MM.1S (cell line): ENCODE data around the gene EIF4E1B.

Experiments used
- EZH2 ChIP-seq: fragments of 300-600 bp; sonication (generic); optimal IDR thresholded peaks from 2 replicates; pipeline ENCODE3; 2017; ENCODE audit warnings: low read depth, mild to moderate bottlenecking, antibody characterized with exemption, low read length, mixed read lengths
- EZH2phosphoT487 ChIP-seq: fragments of 300-600 bp; sonication (generic); IDR thresholded peaks from 2 replicates; pipeline ENCODE4 v1.6.1; 2018; ENCODE audit warnings: antibody characterized with exemption, low read length
- TF ChIP-seq, protein P1 (sequence below): fragments of 300-600 bp; sonication (generic); IDR thresholded peaks from 2 replicates; pipeline ENCODE4 v1.5.1; 2016; ENCODE audit warnings: antibody characterized with exemption, low read length, mixed read lengths

DNA sequence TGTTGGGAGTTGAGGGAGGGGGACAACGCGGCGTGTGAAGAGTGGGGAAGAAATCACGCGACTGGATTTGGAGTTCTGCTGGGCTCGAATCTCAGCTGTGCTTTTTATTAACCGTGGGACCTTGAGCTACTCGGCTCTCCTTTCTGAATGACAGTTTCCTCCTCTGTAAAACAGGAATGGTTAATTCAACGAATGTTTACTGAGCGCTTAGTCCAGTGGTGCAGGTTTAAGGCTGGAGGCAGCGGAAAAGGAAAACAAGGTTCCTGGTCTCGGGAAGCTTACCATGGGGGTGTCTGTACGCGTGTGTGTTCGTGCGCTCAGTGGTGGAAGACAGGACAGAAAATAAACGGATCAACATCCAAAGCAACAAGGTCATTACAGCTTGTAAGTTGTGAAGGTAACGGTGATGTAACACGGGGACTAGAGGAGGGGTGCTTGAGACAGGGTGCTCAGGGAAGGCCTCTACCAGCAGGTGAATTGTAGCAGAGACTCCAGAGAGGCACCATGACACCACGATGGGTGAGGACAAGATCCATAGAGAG is 277 bp downstream of the EIF4E1B start:
- TF ChIP-seq, protein P1, sequence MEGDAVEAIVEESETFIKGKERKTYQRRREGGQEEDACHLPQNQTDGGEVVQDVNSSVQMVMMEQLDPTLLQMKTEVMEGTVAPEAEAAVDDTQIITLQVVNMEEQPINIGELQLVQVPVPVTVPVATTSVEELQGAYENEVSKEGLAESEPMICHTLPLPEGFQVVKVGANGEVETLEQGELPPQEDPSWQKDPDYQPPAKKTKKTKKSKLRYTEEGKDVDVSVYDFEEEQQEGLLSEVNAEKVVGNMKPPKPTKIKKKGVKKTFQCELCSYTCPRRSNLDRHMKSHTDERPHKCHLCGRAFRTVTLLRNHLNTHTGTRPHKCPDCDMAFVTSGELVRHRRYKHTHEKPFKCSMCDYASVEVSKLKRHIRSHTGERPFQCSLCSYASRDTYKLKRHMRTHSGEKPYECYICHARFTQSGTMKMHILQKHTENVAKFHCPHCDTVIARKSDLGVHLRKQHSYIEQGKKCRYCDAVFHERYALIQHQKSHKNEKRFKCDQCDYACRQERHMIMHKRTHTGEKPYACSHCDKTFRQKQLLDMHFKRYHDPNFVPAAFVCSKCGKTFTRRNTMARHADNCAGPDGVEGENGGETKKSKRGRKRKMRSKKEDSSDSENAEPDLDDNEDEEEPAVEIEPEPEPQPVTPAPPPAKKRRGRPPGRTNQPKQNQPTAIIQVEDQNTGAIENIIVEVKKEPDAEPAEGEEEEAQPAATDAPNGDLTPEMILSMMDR: no peak
- TF ChIP-seq EZH2phosphoT487 (no peak), EZH2 (no peak)
